CD4-positive, alpha-beta T cell treated with Interleukin-17A for 4 hours (primary cell): ENCODE results near the gene ASB11.
"Not testable (repeated sequence)": the region's sequence is repeated elsewhere in the genome, so short reads cannot be mapped to it uniquely, and the experiment has no call there.

Experiments used
- DNase-seq: peaks from one replicate; pipeline ENCODE4 v3.0.0-alpha.2; 2020; ENCODE audit warnings: mixed read lengths

Gene ASB11, protein sequence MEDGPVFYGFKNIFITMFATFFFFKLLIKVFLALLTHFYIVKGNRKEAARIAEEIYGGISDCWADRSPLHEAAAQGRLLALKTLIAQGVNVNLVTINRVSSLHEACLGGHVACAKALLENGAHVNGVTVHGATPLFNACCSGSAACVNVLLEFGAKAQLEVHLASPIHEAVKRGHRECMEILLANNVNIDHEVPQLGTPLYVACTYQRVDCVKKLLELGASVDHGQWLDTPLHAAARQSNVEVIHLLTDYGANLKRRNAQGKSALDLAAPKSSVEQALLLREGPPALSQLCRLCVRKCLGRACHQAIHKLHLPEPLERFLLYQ

DNA sequence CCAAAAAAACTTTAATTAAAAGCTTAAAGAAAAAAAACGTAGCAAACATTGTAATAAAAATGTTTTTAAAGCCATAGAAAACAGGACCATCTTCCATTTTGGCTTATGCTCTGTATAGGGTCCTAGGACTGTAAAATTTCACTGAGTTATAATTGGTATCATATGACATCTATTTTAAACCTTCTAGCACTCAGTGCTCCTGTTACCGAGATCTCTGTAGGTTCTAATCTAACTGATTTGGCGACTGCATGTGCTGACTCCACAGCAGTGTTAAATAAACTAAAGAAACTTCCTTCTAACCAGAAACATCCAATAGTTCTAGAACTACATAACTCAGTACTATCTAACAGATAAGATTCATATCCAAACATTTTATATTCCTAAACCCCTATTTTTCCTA is at the start of gene ASB11:
TSS of gene ASB11 (minus strand) at position 132 of the 400 bp plus-strand sequence. CDS start at position 97, 35 bp downstream.
- no peak for DNase-seq

DNA sequence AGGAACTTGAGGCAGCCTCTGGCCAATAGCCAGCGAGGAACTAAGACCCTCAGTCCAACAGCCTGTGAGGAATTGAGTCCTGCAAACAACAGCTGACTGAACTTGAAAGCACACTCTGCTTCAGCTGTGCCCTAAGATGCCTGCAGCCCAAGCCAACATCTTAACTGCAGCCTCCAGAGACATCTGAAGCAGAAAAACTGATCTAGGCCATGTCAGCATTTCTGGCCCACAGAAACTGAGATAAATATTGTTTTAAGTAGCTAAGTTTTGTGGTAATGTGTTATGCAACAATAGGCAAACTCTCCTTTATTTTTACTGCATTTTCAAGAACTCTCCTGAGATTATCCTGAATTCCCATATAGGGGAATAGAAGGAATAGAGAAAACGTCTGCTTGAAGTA is 44.3 kb upstream of the ASB11 start:
- no peak for DNase-seq

DNA sequence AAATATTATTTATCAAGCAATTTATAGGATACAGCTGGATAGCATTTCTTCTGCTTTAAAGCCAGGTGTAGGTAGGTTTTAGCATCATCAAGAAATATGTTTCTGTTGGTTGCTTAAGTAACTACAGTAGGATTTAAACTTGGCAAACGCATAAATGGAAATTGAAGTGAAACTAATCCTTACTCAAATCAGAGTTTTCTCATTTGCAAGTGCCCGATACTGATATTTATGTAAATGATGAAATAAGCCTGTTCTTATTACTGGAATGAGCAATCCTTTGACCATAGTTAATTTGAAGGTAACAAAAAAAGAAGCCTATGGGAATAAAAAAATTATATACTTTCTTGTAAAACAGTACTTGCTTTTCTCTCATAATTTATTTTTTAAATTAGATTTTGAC is 43.1 kb upstream of the ASB11 start:
- DNase-seq: no peak

DNA sequence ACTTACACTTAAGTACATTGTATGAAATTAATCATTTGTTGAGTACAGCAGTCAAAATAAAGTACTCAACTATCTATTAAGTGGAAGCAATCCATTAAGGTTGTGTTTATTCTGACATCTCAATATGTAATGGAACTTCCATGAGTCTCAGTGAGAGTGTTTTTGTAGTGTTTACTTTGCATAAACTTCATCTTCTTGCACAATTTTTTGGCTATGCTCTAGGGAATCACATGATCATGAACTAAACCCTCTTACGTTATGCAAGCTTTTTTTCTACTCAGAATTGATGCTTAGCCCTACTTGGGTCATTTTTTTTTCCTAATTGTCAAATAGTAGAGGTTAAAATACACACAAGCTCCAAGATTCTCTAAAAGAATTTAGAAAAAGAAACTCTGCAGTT is 41.0 kb upstream of the ASB11 start:
- no peak for DNase-seq

DNA sequence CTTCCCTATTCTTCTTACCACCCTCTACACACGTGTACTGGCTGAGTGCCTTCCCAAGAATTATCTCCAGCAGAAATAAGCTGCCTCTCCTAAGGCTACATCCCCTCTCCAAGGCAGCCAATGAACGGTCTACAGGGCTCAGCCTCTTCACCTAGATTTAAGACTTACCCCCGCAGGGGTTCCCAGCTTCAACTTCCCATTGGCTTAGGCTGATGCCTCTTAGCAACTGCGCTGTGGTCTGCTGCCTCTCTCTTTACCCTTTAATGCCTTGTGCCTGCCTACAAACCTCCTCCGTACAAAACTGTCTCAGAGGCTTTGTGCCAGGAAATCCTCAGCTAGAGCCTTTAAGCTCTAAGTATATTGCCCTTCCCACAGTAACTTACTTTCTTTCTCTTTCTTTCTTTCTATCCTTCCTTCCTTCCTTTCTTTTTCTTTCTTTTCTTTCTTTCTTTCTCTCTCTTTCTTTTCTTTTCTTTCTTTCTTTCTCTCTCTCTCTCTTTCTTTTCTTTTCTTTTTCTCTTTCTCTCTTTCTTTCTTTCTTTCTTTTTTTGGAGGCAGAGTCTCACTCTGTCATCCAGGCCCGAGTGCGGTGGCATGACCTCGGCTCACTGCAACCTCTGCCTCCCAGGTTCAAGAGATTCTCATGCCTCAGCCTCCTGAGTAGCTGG is 35.0 kb upstream of the ASB11 start:
- DNase-seq: no peak

DNA sequence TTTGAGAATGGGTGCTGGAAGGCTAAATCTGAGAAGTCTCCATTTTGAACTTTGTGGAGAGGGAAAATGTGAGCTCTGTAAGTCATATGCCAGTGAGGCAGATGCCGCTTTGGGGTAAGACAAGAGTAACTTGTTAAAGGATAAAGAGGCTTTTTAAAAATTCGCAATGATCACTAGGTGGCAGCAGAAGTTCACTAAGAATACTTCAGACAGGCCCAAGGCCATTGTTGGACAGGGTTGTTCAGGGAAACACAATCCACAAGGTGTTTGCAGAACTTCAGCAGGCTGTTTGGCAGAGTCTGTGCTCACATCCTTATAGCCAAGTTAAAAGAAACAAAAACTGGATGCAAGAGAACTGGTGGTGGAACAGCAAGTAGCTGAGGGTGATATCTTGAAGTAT is 33.6 kb upstream of the ASB11 start:
- peak; percentile 8 for DNase-seq

DNA sequence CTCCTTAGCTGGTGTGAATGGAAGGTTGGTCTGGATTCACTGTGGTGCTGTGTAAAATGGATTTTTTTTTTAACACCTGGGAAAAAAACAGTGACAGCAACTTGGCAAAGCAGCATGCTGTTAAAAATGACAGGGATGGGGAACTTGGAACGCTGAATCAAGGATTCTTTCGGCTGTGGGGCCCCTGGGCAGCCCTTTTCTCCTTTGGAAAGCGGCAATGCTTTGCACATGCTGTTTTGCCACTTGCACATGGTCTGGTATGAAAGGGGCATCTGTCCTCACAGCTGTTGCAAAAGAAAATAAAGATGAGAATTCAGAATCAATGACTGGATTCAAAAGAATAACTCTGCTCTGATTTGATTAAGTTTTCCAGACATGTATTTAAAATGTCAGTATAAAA is 30.5 kb upstream of the ASB11 start:
- no peak for DNase-seq

DNA sequence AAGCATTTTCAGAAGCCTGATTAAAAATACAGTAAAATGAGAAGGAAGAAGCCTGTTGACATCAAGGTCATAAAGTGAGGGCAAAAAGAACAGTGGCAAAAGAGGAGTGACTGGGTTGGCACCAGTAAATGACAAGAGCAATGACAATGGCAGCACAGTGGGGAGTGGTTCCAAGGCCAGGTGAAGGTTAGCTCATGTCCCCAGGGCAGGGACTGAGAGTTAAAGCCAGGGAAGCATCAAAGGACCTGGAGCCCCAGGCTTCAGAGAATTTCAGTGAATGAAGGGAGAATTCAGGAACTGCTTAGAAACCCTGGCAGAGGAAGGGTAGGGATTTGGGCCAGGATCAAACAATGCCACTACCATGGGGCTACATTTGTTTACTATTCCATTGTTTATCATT is 28.7 kb upstream of the ASB11 start:
- no peak for DNase-seq

DNA sequence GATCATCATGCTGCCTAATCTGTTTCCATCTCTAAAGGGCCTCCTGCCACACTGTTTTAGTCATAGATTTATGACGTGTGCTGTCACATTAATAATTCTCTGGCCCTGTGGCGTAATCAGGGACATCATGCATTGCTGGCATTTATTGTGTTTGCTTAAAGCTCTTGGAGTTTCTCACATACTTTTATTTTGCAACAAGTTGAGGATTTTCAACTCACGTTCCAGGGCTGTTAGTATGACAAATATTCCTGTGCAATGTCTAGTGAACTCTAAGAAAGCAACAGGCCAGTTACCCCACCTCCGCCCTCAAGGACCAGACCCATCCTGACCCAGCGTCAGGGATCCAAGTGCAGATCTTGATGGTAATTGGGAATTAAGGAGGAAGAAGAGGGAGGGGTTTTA is 27.6 kb upstream of the ASB11 start:
- DNase-seq: no peak

DNA sequence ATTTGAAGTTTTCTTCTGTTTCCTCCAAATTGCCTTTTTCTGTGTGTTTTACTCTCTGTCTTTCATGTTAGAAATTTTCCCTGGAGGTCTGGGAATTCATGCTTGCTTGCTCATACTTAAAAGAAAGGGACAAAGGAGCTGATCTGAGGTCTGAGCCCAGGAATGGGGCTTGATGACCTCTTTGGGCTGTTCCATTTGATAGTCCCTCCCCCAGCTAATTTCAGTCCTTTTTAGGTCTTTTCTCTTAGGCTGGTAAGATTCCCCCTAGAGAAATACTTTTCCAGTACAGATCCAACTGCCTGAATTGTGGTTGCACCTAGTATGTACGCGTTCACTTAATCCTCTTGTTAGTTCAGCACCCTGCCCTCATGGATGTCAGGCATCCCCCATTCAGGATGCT is 25.4 kb upstream of the ASB11 start:
- no peak for DNase-seq

DNA sequence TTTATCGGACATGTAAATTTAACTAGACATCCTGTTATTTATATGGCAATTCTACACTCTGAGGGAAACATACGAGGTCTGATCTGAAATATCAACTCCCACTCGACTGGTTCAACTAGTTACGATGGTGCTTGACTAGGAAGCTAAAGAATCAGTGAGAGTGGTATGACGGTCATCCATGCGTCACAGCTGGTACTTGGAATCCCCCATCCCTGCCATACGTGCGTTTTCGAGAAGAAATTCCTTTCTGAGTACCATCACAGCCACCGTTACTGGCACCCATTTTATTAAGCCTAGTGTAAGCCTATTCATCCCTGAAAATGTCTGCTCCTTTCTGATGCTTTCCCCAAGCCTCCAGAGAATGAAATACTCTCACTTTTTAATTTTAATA is 20.6 kb upstream of the ASB11 start:
- DNase-seq: peak; percentile 10

DNA sequence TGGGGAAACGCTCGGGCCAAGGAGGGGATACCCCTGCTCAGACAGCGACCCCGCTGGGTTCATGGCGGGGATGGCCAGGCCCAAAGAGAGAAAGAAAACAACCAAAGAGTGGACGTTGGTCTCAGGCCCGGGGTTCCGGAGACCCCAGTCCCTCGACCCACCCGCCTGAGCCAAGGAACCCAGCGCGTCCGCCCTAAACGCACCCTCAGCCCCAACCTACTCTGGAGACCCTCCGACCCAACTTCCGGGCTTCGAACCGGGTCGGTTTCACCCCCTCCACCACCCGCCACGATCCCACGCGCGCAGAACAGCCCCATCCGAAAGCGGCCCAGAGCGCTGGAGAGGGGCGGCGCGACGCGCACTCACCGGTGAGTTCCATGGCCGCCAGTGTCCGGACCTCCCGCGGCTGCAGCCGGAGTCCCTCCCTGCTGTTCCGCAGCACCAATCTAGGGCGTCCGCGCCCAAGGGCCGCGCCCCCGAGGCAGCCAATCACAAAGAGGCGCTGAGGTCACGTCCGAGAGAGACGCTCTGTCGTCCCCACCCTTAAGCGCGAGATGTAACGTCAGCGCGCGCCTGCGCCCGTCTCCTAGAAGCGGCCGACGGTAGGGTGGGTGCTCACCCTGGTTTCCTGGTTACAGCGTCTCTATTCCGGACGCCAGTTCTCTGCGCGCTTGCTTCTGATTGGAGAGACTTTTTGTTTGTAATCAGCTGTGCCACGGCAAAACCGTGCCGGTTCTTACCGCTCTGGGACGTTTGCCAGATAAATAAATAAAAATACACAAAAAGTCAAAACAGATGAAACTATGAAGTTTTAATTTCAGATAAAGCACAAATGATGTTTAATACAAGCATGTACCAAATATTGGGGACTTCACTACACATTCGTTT is 19.9 kb upstream of the ASB11 start, which contains the start of gene PIGA:
TSS of gene PIGA (minus strand) at position 389 of the 888 bp plus-strand sequence. CDS start 3,593 bp downstream, outside the sequence.
- peak; percentile 90 for DNase-seq

DNA sequence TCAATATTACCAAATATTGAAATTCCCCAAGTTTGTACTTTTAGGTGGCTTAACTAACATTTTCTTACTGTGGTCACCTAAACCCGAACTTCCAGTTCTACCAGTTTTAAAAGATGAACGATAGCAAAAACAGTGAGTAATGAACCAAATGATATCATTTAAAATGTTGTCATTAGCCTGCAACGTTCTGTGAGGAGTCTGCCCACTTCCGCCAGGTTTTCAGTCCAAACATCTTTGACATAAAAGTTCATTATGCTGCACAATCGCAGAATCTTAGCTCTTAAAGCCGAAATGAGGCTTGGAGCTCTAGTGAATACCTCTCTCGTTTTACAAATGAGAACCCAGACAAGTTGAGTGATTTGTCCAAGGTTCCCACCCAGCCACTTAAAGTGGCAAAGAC is 19.1 kb upstream of the ASB11 start:
- DNase-seq: peak; percentile 29

DNA sequence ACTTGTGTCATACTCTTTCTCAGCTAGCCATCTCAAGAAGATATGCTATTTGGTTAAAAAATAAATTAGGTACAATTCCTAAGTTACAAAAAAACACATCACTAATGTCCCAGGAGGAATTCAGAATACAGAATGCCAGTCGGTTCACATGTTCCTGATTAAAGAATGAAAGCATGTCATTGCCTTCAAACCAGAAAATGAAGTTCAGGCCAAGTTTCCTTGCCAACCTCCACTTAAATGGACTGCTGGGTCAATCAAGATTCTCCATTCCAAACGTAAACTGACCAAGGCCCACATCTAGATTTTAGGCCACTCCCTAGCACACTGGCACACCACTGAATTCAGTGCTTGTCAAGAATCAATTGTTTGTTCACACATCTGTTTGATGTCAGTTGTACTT is 13.4 kb upstream of the ASB11 start:
- DNase-seq: no peak

DNA sequence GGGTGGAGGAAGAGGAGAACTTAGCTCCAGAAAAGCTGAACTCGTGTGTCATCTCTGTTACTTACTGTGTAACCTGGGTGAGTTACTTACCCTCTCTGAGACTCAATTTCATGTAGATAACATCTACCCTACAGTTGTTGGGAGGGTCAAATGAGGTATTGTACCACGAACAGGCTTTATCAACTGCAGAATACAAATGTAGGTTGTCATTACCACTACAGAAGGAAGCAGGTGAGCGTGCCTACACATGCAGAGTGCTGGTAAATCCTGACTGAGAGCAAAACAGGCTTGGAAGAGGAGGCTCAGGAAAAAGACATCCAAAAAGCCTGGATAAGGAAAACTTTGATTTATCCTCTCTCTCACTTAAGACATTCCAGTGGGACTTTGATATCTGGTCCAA is 12.7 kb upstream of the ASB11 start:
- no peak for DNase-seq

DNA sequence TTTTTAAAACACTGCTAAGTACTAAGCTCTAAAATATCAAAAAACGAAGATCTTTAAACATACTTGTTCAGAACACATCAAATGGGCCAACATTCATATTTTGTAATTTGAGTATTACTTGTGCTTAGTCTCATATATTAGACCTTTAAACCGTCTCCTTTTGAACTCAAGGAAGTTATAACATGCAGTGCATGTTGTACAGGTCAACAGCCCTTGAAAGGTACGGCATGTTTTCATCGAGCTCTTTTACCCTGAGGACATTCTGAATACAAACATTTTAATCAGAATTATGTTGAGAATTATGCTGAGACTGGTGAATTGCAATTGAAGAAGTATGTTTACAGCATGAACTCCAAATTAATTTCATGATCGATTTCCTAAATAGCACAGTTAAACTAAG is 7.0 kb upstream of the ASB11 start:
- DNase-seq: no peak

DNA sequence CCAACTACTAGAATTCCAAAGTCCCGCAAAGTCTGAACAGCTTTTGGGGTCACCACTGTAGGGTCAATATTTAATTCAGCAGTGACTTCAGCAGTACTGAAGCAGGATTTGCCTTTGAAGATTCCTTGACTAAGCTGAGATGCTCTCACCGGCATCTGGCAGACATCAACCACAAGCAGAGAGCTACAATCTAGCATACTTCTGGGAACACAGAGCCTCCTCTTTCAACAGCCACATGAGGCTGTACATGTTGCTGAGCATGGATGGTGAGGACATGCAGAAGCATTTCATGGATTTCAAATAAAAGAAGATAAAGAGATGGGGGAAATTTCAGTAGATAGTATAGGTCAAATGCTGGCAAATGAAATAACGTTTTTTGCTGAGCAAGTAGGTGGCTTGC is 6.6 kb upstream of the ASB11 start:
- no peak for DNase-seq

DNA sequence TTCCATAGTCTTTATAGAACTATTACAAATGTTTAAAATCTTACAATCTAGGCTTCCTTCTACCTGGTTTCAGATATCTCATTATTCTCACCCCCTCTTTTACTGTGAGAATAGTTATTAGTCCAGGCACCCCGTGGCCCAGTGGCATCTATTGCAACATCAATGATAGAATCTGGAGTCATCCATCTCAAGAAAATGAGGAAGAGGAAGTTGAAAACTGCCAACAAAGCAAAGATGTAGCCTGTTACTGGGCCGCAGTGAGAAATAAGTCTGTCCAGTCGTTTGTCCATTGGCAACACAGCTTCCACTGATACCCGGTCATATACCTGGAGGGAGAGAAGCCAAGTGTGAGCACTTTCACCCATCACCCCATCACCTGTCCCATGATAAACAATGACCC is 6.0 kb upstream of the ASB11 start:
- no peak for DNase-seq

DNA sequence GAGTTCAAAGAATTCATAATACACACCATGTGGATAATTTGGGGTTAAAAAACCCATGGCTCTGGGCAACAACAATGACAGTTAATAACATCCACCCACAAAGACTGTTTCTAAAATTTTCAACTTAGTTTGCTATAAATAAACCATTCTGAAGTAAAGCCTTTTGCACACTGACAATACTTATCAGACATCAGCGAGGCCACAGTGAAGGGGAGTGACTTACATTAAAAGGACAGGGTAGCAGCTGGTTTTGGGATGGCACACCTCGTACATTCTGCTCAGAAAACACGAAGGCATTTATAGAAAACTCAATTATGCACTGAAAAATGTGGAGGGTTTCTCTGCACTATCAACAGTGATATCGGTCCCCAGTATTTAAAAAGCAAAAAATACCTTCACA is 4.9 kb upstream of the ASB11 start:
- no peak for DNase-seq

DNA sequence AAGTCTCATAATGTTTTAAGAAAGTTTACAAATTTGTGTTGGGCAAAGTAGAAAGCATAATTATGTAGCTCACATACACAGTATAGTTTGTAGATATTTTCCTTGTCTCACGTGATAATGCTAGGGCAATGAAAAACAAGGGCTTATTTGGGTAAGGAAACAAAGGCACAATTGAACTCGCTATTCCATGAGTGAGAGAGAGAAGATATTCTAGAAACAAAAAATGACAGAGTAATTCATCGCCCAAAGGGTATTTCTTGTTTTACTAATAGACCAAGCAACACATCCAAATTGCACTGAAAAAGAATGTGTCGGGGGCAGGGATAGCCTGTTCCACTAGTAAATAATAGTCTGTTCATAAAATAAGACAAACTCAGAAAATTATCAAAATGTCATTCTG is 3.6 kb upstream of the ASB11 start:
- no peak for DNase-seq

DNA sequence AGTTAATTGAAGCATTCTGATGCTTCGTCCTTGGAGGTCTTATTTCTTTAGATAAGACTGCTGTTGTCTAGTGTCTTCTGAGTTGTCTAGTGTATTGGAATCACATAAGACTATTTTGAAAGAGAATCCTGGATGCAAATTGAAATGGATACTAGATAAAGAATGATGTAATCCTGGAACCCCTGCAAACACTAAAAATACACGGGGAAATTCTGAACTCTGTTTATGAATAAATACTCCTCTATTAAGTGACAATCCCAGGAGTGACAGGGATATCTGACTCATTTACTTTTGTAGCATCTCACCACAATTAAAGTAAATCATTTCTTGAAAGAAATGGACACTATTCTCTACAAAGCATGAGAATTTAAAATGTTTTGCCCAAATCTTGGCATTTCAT is 968 bp downstream of the ASB11 start:
- DNase-seq: no peak

DNA sequence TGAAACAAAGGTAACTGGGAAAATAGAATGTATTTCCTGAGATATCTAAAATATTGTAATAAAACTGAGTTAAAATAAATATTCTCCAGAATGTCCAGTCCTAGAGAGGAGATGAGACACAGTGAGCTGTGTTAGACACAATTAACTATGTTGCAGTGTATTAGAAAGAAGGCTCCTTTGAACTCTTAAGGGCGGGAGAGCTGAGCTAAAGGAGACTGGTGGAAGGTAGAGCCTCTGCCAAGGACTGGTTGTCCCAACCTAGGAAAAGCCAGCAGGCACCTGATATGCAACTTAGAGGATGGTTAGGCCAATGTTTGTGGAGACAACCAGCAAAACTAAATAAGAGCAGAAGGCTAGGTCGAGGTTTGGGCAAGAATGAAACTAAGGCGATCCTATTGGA is 4.3 kb downstream of the ASB11 start:
- no peak for DNase-seq

DNA sequence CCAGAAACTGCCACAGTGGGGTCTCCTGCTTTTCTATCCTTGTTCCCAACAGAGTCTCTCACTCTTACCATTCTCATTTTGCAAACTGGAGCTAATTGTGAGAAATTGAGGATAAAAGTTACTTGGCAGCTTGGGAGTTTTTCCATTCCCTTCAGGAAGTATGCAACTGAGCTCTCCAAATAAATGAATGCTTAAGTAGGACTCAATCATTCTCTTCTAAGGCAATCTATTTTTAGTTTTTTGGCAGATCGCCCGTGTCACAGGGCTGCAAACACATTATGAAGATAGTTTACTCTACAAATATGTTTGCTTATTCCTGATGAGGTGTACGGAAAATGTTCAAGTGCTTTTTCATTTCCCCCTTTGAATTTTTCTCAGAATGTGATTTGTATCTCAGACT is 5.3 kb downstream of the ASB11 start:
- no peak for DNase-seq

DNA sequence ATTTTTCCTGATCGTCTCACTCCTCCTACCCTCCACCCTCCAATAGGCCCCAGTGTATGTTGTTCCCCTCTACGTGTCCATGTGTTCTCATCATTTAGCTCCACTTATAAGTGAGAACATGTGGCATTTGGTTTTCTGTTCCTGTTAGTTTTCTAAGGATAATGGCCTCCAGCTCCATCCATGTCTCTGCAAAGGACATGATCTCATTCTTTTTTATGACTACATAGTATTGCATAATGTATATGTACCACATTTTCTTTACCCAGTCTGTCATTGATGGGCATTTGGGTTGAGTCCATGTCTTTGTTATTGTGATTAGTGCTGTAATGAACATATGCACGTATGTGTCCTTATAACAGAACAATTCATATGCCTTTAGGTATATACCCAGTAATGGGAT is 9.5 kb downstream of the ASB11 start:
- not testable (repeated sequence) for DNase-seq
